GM18498 (cell line): Measurements from ENCODE around the gene FBXL4.

Source experiments
- ATAC-seq: cut with Tn5 transposase; IDR thresholded peaks from one replicate; pipeline ENCODE4 v1.9.1; 2021; ENCODE audit warnings: mild to moderate bottlenecking, moderate library complexity; ENCODE audit not compliant: unreplicated experiment

The FBXL4 gene

GRCh38 chr6:98887650-98888049 is 60.1 kb downstream of the FBXL4 start:
- no peak for ATAC-seq

GRCh38 chr6:98885330-98885729 is 62.4 kb downstream of the FBXL4 start:
- no peak for ATAC-seq

DNA sequence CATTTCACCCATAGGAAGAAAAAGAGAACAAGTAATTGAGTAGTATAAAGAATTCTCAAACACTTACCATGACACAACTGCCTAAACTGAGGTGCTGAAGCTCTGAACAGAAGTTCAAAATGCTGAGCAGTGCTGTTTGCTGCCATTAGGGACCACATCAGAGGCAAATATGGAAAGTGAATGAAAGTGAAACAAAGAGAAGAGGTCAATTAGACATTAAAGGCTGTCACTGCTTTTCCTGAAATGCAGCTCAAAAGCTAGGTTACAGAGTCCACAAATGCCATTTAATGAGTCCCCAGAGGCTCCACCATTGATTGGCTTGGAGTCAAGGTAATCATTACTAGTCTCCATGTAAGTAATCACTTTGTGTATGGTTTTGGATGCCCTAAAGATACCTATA is 67.3 kb downstream of the FBXL4 start:
- peak; percentile 94 for ATAC-seq

DNA sequence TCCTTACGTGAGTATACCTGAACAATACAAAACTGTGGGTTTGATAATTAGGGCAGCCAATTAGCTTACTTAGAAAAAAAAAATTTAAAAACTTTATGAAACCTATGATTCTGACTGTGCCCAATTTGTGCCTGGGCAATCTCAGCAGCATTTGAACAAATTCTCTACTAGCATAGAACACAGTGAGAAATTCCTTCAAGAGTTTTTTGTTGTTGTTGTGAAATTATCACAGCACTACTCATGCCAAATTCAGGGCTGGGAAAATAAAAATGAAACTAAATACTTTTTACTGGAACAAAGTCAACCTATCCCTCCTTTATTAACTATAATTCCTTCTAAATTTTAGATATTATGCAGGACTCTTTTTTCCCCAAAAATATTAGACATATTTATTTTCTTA is 70.5 kb downstream of the FBXL4 start:
- no peak for ATAC-seq

- no peak for ATAC-seq
Measured at GRCh38 chr6:98875375-98875774, 72.4 kb downstream of the FBXL4 start.

- ATAC-seq, result no peak
Measured at GRCh38 chr6:98871821-98872220, 75.9 kb downstream of the FBXL4 start.

GRCh38 chr6:98871057-98871456 is 76.7 kb downstream of the FBXL4 start:
- no peak for ATAC-seq

- no peak for ATAC-seq
Measured at GRCh38 chr6:98864497-98864896, 83.2 kb downstream of the FBXL4 start.

DNA sequence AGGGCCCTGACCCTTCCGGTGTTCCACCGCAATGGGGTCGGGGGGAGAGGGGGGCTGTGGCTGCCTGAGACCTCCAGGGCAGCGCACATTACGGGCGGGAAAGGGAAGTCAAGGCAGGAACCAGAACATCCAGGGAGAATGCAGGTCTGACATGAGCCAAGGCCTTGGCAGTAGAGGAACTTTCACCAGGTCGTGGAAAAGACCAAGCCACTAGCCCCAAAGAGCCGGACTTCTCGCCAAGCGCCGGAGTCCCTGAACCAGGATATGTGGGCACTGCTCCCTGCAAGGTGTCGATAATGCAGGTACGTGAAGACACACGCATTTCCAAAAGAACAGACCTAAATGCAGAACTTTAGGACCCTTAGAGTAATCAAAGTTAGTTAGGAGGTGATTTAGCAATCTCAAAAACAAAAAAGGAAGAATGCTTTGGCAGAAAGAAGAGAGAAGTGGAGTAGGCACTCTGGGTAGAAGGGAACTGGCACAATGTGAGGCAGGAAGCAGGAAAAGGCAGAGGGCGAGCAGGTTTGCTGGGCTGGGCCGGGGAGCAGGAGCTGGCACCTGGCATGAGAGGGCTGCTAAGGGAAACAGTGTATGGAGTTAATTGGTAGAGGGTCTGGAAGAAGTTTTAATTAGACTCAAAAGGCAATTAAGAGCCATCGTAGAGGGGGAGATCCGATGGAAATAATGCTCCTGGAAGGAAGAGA is 99.1 kb downstream of the FBXL4 start:
- no peak for ATAC-seq

- ATAC-seq, result peak; percentile 60
Measured at GRCh38 chr6:98847779-98848538, 99.8 kb downstream of the FBXL4 start.

GRCh38 chr6:98847416-98847778 is 100.3 kb downstream of the FBXL4 start:
- ATAC-seq, result no peak

GRCh38 chr6:98846021-98846380 is 101.7 kb downstream of the FBXL4 start:
- ATAC-seq, result no peak

GRCh38 chr6:98845211-98846020 is 102.3 kb downstream of the FBXL4 start:
- peak; percentile 55 for ATAC-seq

DNA sequence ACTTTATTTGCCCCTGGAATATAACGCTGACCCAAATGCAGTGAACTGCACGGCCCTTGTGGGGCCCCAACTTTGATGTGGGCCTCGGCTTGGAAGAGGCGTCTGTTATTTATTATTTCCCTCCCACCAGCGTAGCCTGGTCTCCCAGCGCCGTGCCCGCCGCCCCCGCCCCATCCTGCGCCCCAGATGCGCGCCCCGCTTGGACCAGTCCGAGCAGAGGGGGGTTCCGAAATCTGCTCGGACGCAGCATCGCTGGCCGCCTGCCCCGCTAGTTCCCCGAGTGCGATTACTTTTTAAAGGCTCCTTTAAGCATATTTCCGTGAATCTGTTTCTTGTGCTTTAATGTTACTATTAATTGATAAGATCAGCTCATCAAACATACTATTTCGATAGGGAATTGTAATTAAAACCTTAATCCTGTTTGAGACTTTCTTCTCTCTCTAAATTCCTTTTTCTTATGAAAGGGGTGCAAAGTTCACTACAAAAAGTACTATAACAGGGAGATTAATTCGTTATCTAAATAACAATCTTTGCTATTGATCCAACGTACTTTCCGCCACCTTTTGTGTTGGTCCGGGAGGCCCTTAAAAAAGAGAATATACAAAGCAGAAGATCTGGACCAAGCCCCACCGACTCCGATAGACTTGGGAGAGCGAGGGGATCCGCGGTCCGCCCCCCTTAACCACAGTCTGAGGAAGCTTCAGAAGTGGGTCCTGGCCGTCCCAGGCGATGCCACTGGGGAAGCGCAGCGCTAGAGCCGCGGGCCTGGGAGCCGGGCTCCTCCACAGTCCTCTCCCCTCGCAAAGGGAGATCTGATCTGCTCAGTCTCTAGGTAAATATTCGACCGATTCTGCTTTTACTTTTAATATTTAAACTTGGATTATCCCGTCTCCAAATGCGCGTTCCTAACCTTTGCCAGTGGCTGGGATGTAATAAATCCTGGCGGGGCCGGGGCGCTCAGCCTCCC is 103.2 kb downstream of the FBXL4 start:
- ATAC-seq, result no peak

DNA sequence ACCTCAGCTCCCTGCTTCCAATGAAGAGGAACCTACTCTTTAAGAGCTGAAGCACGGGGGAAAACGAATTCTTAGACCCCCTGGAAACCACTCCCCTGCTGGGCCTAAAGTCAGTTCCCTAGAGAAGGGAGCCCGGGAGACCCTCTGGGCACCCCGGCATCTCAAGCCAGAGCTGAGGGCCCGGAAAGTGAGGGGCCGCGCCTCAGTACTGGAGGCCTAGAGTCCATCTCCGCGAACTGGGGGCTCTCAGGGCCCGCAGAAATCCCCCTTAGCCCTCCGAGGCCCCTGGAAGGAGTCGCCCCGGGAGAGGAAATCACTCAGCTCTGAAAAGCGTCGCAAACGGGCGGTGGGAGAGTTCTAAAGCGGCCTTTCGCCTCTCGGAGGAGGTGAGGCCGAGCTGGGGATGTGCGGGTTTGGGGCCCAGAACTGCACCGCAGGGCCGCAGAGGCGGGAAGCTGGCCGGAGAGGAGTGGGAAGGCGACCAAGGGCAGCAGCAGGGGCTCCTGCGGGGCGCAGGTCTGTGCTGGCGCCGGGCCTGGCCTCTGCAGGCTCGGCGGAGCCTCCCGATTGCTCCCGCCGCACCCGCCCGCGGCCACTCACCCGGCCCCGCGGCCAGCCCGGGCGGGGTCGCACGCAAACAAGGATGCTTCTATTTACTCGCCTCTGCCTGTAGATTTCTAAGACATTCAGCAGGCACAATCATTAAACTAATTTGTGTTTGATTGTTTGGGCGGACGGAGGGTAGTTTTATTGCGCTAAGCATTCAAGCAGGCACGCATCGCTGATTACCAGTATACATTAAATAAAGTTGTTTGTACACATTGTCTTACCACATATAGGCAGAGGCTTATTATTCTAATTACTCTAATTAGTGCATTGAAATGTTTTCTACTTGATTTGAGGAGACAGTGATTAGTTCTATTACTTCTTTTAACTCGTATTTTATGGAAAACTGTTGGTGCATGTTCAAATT is 104.2 kb downstream of the FBXL4 start:
- ATAC-seq, result no peak

DNA sequence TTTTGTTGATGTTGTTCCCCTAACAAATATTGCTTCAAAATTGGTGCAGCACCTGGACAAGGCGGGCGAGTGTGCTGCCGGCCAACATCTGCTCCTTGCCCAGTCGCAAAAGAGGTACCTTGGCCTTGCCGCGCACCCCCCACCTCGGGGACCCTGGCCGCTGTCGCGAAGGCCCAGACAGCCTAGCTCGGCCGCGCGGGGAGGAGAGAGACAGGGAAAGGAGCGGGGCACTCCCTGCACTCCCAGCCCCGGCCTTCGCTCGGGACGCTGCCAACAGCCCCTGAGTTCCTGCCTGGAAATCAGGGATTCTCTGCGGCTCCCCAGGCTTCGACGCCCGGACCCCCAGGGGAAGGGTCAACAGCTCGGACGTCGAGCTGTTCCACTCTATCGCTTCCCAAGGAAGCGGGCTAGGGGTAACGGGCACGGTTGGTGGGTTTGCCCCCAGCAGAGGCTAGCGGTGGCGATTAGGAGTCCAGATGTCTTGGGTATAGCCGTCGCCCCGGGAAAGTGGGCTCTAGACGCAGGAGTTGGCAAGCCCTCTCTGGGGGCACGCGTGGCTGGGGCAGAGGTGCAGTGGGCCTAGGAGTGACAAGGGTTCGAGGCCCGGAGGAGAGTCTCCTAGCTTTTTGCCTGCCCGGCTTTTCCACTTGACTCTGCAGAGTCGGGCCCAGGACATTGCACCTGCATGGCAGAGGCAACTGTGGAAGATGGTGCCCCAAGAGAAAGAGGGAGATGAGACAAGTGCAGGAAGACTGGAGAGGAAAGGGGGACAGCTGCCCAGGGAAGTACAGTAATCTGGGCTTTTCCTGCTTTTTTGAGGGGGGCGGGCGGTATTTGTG is 105.2 kb downstream of the FBXL4 start:
- ATAC-seq, result no peak

- no peak for ATAC-seq
Measured at GRCh38 chr6:98841621-98842341, 106.0 kb downstream of the FBXL4 start.

GRCh38 chr6:98840996-98841513 is 106.7 kb downstream of the FBXL4 start:
- no peak for ATAC-seq
